Measurements from ENCODE around the gene HLA-DMB.
"Not testable (repeated sequence)": the region's sequence is repeated elsewhere in the genome, so short reads cannot be mapped to it uniquely, and the experiment has no call there.

Gene HLA-DMB

DNA sequence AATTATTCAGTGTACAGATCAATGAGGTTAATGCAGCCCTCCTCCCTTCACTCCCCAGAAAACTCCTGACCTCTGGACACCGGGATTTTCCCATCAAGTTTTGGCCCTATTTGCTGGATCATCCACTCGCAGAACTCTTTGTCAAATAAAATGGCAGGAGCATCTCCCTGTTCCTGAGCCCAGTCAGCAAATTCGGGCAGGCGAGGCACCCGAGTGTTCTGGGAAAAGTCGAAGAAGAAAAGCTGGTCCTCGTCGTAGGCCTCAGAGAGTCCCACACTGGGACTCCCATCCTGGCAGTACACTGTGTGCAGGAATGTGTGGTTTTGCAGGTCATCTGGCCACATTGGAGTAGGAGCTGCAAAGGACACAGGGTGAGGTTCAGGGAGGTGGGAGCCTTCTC is 9.6 kb upstream of the HLA-DMB start:
- DNase-seq (ENCODE audit: low read depth in 2 of 3, low spot score in 2 of 3) = no peak

DNA sequence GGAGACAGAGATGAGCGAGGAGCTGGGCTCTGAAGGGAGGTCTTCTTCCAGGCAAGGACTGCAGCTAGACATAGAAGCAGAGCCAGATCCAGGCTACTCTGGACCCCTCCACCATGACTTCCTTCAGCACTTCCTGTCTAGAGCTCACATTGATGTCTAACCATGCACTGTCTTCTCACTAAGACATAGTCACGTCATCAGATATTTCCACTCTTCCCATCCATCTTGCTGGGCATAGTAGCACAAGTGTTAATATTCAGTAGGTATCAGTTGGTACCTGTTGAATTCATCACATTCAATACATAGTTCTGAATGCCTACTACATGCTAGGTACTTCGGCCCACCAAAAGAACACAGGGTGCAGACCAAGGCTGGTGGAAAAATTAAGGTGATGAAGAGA is 9.2 kb upstream of the HLA-DMB start:
- DNase-seq (ENCODE audit: low read depth in 2 of 3, low spot score in 2 of 3) = no peak

DNA sequence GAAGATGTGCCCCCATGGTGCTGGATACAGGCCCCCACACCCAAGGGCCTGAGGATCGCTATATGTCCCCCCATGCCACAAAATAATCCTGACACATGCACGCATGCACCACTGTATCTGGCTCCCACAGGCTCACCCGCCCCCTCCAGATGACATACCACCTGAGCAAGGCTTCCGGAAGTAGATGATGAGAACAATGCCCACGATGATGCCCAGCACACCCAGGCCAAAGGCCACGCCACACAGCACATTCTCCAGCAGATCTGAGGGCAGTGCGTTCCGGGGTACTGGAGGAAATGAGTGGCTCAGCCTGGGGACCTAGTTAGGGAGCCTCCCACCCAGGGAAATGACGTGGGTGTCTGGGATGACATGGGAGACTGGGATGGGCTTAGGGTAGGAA is 8.3 kb upstream of the HLA-DMB start:
- DNase-seq (ENCODE audit: low read depth in 2 of 3, low spot score in 2 of 3) = no peak

DNA sequence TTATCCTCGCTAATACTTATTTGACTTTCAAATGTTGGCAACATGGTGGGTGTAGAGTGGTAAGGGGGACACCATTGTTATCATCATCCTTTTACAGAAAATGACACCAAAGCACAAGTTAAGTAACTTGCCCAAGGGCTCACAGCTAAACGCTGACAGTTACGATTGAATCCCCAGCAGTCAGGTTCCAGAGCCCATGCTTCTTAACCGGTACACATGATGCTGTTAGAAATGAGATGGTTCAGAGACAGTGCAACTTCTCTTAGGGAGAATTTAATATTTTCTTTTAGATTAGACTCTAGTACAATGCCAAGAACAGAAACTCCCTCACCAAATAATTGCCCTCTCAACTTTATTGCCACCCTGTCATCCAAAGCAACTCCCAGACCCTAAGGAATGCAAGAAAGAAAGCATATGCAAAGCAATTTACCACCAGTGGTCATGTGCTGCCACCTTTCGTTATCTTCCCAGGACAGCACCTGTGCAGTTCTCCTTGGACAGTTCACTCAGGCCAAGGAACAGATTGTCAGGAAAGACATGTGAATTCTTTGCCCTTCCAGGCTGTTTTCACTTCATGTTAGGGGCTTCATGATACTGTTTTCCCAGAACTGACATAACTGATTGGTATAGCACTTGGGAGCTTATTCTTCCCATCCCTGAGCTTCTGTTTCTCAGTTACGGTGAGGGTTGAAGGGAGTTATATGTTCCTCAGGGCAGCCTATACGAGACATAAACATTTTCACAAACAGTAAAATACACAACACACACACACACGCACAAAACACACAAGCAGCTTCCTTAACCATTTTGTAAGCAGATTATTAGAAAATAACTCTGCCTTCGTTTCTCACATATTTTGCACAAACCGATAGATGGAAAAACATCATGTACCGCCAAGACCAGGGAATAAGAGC is 7.0 kb upstream of the HLA-DMB start:
- DNase-seq (ENCODE audit: low read depth in 2 of 3, low spot score in 2 of 3) = no peak

DNA sequence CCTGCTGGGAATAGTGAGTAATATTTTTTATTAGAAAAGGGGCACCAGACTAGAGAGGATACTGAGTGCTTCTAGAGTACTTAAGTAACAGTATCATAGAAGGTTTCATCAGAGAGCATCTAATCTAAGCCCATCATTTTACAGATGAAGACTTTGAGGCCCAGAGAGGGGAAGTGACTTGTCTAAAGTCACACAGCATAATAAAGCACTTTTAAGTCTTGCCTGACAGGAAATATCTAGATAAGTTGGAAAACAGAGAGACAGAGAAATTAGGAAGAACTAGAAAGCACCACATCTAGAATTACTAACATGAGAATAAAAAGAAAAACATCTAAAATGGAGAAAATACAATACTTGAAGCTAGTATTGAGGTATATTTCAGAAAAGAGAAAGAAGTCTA is 6.1 kb upstream of the HLA-DMB start:
- no peak for DNase-seq (ENCODE audit: low read depth in 2 of 3, low spot score in 2 of 3)

DNA sequence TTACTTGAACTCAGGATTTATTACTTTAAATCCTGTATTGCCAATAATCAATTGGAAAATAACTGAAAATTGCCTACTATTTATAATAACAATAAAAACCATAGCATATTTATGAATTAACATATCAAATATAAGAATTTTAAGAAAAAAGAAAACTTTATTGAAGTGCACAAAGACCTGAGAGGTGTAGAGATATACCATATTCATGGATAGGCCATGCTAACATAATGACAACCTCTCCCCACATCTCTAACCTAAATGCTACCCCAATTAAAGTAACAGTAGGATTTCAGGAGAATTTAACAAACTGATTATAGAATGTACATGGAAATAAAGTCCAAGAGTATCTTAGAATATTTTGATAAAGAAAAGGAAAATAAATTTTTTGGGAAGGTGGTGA is 5.1 kb upstream of the HLA-DMB start:
- DNase-seq (ENCODE audit: low read depth in 2 of 3, low spot score in 2 of 3) = no peak

DNA sequence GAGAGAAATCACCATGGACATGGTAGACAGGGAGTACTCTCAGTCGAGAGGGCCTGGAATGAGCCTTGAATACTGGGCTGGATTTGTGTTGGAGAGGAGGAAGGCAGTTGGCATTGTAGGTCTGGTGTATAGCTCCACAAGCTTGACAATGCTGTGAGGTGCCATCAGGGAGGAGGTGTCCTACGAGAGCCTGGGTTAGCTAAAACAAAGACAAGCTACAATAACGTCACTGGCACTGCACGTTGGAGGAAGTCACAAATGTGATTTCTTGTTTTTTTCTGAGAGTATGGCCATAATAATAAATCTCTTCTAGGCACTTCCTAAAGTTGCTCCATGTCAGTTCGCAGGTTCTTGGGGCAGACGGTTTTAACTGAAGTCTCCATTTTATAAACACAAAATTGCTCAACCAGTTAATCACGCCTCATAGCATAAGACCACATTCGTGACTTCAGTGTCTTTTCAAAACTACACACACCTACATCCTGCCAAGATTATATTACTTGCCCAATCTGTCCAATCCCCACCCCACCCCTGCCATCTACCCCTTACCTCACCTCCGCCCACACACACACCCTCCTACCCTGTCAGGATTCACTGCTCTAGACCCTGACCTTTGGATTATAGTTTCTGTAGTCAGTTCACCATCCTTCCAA is 4.4 kb upstream of the HLA-DMB start:
- peak in 1 of 3 experiments; percentile 38 for DNase-seq (ENCODE audit: low read depth in 2 of 3, low spot score in 2 of 3)

DNA sequence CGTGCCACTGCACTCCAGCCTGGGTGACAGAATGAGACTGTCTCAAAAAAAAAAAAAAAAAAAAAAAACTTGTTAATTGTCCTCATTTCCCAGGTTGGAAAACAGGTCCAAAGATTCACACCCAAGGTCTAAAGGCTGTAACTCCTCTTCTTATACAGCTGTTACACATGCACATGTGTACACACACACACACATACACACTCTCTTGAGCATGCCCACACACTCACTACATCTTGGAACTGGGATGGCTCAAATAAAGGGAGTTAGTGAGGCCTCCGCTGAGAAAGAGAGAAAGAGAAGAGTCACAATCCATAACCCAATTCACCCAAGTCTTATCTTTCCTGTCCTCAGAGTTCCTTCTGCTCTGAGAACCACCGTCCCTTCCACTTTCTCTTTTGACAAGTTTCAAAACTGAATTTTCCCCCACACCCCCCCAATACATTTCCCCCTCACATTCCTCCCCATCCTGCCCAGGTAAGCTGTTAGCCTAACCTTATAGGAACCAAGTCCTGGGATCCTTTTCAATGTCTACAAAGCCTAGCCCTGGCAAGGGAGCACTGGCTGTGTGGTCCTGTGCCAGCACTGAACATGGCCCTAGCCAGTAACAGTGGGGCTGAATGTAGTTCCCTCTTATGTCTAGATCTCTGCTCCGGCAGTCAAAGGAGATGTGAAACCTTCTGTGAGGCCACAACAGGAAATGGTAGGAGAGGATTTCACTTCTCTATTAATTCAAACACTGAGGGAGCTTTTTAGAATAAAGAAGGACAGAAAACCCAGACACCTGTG is 3.2 kb upstream of the HLA-DMB start:
- peak in 1 of 3 experiments; percentile 17 for DNase-seq (ENCODE audit: low read depth in 2 of 3, low spot score in 2 of 3)

DNA sequence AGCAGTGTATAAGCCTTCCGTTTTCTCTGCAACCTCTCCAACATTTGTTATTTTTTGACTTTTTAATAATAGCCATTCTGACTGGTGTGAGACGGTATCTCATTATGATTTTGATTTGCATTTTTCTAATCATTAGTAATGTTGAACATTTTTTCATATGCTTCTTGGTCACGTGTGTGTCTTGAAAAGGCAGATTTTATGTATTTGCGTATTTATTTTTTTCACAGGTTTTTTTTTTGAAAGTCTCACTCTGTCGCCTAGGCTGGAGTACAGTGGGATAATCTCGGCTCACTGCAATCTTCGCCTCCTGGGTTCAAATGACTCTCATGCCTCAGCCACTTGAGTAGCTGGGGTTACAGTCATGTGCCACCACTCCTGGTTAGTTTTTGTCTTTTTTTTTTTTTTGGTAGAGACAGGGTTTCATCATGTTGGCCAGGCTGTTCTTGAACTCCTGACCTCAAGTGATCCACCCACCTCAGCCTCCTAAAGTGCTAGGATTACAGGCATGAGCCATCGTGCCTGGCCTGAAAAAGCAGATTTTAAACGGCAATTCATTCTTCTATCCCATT is 1.8 kb upstream of the HLA-DMB start:
- DNase-seq (ENCODE audit: low read depth in 2 of 3, low spot score in 2 of 3) = not testable (repeated sequence)

DNA sequence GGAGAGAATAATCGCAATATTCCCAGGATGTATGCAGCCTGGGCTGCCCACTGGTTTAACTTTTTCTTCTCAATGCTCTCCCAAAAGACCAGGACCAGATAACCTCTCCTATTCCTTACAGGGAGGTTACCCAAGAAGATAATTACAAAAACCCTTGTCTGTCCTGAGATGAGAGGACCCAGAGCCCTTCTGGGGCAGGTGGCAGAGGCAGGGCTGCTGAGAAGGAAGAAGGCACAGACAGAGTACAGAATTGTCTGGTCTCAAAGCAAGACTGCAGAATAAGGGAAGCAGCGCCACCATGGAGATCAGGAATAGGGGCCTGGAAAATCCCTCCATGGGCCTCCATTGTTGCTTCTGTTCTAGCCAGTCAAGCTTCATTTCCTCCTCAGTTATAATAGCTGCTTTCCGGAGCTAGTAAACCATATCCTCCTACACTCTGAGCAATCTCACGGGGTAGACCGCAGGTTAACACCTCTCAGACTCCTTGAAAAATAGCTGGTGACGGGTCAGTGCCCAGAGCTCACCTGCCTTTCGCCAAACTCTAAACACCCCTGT is 463 bp upstream of the HLA-DMB start:
- no peak for DNase-seq (ENCODE audit: low read depth in 2 of 3, low spot score in 2 of 3)

DNA sequence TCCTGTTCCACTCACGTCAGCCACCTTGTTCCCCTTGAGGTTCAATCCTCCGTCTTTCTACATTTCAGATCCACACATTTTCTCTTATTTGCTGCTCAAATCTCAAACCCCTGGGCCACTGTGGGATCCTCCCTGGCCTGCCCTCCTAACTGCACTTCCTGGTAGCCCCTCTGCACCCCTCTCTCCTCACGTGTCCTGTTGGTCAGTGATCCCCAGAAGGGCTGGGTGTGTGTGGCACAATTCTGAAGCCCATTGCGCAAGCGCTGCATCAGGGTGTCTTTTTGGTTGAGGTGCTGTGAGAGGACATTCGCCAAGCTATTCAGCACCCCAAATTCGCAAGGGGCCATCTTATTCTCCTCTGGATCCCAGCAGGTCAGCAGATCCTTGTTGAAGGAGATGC is 2.3 kb downstream of the HLA-DMB start:
- DNase-seq (ENCODE audit: low read depth in 2 of 3, low spot score in 2 of 3) = no peak

DNA sequence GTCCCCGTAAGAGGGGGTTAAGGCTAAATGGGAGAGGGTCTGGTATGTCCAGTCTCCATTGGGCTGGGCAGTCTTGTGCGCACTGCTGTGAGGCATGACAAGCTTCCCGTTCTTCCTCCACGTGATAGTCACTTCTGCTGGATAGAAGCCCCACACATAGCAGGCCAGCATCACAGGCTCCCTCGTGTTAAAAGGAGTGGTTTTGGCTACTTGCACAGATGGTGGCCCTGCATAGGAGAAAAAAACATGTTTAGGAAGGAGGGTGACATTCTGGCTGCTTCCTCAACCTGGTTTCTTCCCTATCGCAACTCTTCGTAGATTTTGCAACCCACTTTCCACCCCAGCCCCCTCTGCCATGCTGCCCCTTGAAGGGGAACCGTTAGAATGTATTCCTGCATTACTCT is 3.6 kb downstream of the HLA-DMB start:
- no peak for DNase-seq (ENCODE audit: low read depth in 2 of 3, low spot score in 2 of 3)

DNA sequence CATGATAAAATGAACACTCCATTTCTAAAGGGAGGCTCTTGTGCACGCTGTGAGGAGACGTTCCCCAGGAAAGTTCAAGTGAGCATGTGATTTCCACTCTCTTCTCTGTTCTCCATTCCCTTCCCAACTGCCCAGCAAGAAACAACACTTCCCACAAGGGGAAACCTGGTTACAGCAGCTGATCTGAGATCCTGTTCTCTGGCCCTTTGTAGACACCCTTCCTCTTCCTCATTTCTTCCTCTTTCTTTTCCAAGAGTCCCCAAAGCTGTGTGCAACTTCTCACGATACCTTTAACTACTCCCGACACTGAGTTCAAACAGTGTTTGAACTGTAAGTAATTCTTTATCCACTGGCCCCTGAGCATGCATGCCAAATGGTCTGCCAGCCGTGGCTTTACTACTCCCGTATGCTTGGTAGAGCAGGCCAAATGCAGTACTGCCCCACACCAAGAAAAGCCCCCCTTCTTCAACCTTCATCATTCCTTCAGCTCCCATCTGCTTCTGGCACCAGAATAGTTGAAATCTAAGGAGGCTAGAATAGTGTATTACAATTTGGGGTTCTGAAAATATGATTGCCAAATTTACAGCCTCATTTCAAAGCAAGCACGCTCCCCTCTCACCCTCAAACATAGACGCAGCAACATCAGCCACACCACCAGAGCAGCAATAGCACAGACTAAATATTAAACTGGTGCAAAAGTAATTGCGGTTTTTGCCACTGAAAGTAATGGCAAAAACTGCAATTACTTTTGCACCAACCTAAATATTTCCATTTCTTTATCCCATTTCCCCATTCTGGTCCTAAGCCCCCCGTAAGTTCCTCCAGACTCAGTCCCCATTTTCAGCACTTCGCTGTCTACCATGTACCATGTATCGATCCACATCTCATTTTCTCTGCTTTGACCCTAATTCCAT is 4.3 kb downstream of the HLA-DMB start:
- DNase-seq (ENCODE audit: low read depth in 2 of 3, low spot score in 2 of 3) = no peak

DNA sequence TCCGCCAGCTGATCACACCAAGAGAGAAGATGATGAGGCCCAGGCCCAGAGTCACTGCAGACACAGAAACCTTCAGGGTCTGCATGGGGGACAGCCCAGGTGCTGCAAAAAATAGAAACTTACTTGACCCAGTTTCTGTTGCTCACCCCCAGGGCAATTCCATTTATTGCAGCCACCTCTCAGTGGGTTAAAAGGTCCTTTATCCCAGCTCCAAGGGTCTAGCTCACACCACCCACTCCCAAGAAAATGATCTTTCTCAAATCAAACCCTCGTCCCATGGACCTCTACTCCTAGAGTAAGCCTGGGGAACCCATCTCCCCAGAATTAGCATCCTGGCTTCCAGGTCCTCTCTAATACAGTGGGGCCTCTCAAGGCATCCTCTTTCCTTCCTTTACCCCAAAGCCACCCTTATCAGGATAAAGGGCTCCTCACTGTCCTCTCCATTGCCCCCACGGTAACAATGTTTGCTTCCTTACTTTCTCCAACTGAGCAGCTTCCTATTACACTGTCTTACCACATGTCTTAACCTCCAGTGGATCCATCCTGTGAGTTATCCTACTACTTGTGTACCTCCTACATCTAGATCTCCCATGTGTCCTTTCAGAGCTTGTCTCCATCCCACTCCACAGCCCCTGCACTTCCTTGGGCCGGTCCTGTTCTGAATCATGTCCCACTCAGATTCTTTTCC is 5.1 kb downstream of the HLA-DMB start:
- no peak for DNase-seq (ENCODE audit: low read depth in 2 of 3, low spot score in 2 of 3)

DNA sequence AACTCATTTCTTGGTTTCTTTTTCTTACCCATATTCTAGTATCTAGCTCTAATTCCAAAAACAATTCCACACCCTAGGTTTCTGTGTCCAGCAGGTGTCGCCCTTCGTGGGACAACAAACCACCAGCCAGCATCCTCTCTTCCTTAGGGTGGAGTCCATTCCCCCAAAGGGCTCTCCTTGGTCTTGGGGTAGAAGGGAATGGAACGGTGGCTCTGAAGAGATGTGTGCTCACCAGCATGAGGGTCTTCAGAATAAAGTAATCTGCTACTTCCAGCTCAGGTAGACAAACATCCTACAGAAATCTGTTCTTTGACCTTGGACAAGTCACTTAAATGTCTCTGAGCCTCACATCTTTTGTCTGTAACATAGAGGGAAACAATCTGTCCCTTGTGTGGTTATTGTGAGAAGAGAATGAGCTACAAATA is 7.2 kb downstream of the HLA-DMB start:
- peak in 2 of 3 experiments; percentile 55 to 65 for DNase-seq (ENCODE audit: low read depth in 2 of 3, low spot score in 2 of 3)

DNA sequence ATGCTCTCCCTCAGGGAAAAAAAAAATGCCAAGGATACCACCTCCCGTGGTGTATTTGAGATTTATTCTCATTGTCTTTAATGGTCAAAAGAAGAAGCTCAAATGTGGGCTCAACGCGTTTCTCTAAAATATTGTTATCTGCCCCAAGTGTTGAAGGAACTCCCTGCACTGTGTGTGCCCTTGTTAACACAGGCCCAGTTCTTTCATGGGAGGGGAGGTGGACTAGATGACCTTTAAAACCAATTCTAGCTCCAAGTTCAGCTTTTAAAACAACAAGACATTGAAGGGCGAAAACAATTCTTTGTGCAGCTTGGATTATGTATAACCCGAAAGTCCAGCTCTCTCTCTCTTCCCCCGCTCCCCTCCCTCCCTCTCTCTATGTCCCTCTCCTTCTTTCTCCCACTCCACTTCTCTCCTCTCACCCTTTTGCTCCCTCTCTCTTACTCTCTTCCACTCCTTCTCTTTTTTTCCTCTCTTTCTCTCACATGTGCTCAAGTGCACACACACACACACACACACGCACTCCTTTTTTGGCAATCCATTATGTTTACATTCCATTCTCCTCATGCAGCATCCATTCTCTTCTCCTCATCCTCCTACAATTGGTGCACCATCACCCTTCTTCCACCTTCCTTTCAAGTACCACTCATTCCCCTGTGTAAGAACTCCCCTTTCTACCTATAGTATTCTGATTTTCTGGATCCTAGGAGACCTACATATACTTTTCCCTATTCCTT is 8.5 kb downstream of the HLA-DMB start:
- DNase-seq (ENCODE audit: low read depth in 2 of 3, low spot score in 2 of 3) = no peak

DNA sequence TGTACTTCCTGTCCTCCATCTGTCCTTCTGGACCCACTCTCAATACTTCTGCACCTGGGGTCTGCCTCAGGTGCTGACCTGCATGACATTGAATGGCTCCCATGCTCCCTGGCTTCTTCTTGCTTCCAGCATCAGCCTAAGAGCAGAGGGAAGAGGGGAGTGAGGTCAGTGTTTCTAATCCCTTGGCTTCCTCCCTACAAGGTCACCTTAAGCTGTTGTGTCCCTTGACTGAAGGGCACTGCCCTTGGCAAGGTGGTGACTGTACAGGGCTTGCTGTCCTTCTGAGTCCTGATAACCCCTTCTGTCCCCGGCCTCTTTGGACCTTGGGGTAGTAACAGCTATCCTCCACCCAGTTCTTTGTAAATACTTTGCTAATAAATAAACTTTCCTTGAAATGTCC is 9.6 kb downstream of the HLA-DMB start:
- no peak for DNase-seq (ENCODE audit: low read depth in 2 of 3, low spot score in 2 of 3)

DNA sequence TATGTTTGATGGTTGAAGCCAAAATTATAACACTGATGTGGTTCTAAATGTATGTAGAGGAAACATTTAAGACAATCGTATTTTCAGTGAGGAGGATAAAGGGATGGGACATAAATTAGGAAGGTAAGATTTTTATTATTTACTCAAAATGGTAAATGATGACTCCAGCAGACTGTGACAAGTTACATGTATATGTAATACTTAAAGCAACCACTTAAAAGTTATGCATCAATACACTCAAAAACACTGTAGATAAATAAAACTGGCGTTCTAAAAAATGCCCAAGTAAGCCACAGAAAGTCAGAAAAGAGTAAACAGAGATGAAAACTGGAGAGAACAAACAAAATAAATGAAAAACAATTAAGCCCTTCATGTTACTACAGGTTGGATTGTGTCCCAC is 18.7 kb downstream of the HLA-DMB start:
- DNase-seq (ENCODE audit: low read depth in 2 of 3, low spot score in 2 of 3) = no peak

DNA sequence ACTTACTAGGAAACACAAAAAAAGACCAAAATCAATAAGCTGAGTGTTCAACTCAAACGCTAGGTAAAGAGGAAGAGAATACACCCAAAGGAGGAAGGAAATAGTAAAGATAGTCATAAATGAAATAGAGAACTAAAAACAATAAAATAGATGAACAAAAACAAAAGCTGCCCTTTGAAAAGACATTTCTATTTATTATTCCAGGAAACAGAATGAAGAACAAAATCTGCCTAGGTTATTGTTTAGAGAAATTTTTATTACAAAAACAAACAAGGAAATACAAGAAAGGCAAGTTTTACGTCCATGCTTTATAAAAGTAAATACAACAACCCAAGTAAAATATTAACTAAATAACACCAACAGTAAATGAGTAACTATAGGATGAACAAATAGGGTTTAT is 20.1 kb downstream of the HLA-DMB start:
- no peak for DNase-seq (ENCODE audit: low read depth in 2 of 3, low spot score in 2 of 3)

Measured in activated CD8-positive, alpha-beta memory T cell treated with anti-CD3 and anti-CD28 coated beads for 48 hours (primary cell).